Stimulated activated CD4-positive, alpha-beta T cell treated with anti-CD3 and anti-CD28 coated beads, Interleukin-15, amount 100 ng/mL, for 24 hours (primary cell): Measurements from ENCODE around the gene SNX20.
A peak's percentile ranks its signal among the peaks of the same experiment; 100 is the strongest.

Experiments
- DNase-seq: peaks from one replicate; pipeline ENCODE4 v3.0.0-alpha.2; 2020

SNX20 gene

GRCh38 chr16:50632927-50633800 lies 47.9 kb downstream of the SNX20 start:
- DNase-seq, result no peak

GRCh38 chr16:50631985-50632576 lies 49.0 kb downstream of the SNX20 start:
- no peak for DNase-seq

GRCh38 chr16:50631249-50631984 lies 49.7 kb downstream of the SNX20 start:
- DNase-seq, result no peak

GRCh38 chr16:50630394-50631020 lies 50.6 kb downstream of the SNX20 start:
- DNase-seq, result no peak

- DNase-seq, result no peak
Measured at GRCh38 chr16:50629334-50629733, 51.8 kb downstream of the SNX20 start.

GRCh38 chr16:50628156-50628802 lies 52.8 kb downstream of the SNX20 start:
- DNase-seq, result no peak

- peak; percentile 55 for DNase-seq
Measured at GRCh38 chr16:50627419-50627818, 53.7 kb downstream of the SNX20 start.

- no peak for DNase-seq
Measured at GRCh38 chr16:50626868-50627267, 54.2 kb downstream of the SNX20 start.

- DNase-seq, result no peak
Measured at GRCh38 chr16:50625374-50625773, 55.7 kb downstream of the SNX20 start.

GRCh38 chr16:50624449-50624970 lies 56.6 kb downstream of the SNX20 start:
- no peak for DNase-seq

GRCh38 chr16:50622643-50623369 lies 58.3 kb downstream of the SNX20 start:
- DNase-seq, result no peak

- no peak for DNase-seq
Measured at GRCh38 chr16:50622029-50622428, 59.1 kb downstream of the SNX20 start.
